Epithelial cell of proximal tubule (primary cell): ENCODE results near the gene MTF1. TPM values are rescaled to one million over a fixed set of nuclear protein-coding genes. Genes with fewer than 3 reads are reported as not detected.

Source experiments
- DNase-seq: peaks from one replicate; pipeline ENCODE4 v3.0.0-alpha.2; 2011; ENCODE audit warnings: low read depth
- H3K4me3 ChIP-seq: 2 replicates; pipeline ENCODE4 v1.5.1; 2011; ENCODE audit warnings: low read depth, mild to moderate bottlenecking, low read length
- total RNA-seq: library from RNA; depleted of rRNA; stranded (reverse); fragments of >200 nt; gene quantifications from 2 replicates; pipeline ENCODE4 v1.2.3, GENCODE V29; 2015
- TF ChIP-seq, protein P1 (sequence below): conservative IDR thresholded peaks from 2 replicates; pipeline ENCODE4 v1.5.1; 2012; ENCODE audit warnings: low read depth, mild to moderate bottlenecking, low read length

Gene MTF1
- total RNA-seq, 1 donor from 2014 or later, result 0.86 TPM

DNA sequence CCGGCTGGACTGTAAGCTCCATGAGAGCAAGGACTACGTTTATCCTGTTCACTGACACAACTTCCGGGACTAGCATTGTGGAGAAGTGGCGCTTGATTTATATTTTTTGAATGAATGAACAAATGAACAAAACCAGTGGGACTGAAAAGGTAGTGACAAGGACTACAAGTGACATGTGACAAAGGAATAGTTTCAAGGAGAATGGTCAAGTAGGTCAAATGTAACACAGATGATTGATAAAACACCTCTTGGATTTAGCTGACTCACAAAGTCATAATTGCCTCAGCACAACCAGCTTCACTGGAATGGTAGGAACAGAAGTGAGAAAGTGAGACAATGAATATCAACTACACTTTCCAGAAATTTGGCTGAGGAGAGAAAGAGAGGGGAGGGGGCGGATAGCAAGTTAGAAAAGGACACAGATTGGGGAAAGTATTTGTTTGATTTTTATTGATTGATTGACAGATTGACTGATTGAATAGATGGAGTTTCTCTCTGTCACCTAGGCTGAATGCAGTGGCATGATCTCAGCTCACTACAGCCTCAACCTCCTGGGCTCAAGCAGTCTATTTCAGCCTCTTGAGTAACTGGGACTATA is 14.2 kb downstream of the MTF1 start:
- TF ChIP-seq, protein P1, sequence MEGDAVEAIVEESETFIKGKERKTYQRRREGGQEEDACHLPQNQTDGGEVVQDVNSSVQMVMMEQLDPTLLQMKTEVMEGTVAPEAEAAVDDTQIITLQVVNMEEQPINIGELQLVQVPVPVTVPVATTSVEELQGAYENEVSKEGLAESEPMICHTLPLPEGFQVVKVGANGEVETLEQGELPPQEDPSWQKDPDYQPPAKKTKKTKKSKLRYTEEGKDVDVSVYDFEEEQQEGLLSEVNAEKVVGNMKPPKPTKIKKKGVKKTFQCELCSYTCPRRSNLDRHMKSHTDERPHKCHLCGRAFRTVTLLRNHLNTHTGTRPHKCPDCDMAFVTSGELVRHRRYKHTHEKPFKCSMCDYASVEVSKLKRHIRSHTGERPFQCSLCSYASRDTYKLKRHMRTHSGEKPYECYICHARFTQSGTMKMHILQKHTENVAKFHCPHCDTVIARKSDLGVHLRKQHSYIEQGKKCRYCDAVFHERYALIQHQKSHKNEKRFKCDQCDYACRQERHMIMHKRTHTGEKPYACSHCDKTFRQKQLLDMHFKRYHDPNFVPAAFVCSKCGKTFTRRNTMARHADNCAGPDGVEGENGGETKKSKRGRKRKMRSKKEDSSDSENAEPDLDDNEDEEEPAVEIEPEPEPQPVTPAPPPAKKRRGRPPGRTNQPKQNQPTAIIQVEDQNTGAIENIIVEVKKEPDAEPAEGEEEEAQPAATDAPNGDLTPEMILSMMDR, result no peak
- DNase-seq, result no peak
- H3K4me3 ChIP-seq, result no peak overlapping the region

DNA sequence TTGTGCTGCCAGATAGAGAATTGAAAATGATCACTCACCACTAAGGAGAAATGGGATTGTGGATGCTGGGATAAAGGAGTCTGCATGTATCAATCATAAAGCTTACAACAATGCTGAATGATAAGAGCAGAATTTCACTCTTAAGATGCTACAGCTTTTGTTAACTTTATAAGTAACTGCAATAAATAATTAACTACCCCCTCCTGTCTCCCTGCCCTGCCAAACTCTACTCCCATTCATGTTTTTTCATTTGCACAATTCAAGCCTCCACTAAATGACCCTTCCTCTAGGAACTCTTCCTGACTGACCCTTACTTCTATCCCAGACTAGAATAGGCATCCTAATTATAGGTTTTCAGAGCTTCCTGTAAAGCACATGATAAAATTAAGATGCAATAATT is 14.9 kb downstream of the MTF1 start:
- TF ChIP-seq, protein P1, result no peak
- no peak for DNase-seq
- peak overlapping the region; percentile 20 for H3K4me3 ChIP-seq

DNA sequence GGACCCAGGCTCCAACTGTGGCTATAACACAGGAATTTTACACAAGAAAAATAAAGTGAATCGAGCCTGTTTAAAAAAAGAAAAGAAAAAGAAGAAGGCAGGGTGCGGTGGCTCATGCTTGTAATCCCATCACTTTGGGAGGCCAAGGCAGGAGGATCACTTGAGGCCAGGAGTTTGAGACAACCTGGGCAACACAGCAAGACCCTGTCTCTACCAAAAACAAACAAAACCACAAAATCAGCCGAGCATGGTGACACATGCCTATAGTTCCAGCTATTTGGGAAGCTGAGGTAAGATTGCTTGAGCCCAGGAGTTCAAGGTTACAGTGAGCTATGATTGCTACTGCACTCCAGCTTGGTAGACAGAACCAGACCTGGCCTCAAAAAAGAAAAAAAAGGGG is 17.7 kb downstream of the MTF1 start:
- no peak overlapping the region for H3K4me3 ChIP-seq
- TF ChIP-seq, protein P1, result no peak
- DNase-seq, result no peak

DNA sequence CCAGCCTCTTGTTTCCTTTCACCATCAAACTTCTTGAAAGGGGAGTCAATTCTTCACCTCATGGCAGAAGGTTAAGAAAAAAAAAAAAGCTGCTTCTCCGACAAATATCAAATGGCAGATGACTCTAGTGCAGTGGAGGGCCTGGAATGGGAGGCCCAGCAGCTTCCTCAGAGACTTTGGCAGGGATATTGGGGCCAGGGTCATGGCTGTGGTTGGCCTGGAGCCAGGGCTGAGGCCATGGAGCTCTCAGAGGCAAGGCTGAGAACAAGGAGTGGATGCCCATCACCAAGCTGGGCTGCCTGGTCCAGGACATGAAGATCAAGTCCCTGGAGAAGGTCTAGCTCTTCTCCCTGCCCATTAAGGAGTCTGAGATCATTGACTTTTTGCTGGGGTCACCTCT is 18.7 kb downstream of the MTF1 start:
- TF ChIP-seq, protein P1, result no peak
- H3K4me3 ChIP-seq, result no peak overlapping the region
- no peak for DNase-seq

DNA sequence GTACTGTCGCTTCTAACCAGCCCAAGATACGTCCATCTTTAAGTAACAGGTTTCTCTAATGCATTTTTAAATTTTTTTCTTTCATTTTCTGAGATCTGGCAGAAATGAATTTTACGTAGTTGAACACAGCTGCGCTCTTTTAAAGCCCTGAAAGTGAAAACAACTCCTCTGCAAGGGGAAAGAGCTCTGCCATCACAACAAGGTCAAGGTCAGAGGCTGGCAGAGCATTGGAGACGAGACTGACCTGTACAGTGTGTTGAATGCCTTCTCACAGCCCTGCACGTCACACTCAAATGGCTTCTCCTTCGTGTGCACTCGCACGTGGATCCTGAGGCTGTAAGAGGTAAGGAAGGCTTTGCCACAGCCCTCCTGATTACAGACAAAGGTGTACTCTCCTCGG is 19.7 kb downstream of the MTF1 start:
- TF ChIP-seq, protein P1, result no peak
- H3K4me3 ChIP-seq, result no peak overlapping the region
- DNase-seq, result no peak

DNA sequence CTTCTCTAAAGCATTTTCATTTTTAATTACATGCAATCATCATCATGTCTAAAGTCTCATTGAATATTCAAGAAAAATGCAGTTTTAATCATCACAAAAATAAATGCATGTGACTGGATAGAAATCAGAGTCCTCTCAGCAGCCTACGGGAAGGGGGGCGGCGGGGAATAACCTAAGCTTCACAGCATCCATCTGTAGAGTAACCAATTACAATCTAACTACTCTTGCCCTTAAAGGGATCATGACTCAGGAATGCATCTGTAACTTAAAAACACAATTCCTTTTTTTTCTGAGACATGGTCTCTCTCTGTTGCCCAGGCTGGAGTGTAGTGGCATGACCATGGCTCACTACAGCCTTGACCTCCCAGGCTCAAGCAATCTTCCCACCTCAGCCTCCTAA is 22.6 kb downstream of the MTF1 start:
- H3K4me3 ChIP-seq, result no peak overlapping the region
- no peak for DNase-seq
- TF ChIP-seq, protein P1, result no peak

DNA sequence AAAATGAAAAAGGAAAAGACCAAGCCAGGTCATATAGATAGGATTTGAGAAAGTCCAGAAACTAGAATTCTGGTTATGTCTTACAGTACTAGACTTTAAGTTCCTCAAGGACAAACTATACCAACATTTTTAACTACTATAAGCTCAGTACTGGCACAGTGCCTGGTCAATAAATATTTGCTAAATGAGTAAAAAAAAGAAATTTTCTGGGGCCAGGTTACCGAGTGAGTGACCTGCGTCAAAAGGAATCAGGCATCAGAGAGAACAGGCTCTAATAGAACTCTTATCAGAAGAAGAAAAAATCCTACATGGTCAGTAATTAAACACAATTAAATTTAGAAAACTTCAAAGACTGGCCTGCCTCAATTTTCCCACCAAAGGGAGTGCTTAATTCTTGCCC is 27.6 kb downstream of the MTF1 start:
- DNase-seq, result no peak
- H3K4me3 ChIP-seq, result no peak overlapping the region
- TF ChIP-seq, protein P1, result no peak
